Breast epithelium (tissue), 4 donors: Measurements from ENCODE around the gene TMEM242. TPM values are rescaled to one million over a fixed set of nuclear protein-coding genes. Genes with fewer than 3 reads are reported as not detected.
A peak's percentile ranks its signal among the peaks of the same experiment; 100 is the strongest.

Experiments
- DNase-seq, 2 donors: peaks; one replicate each; pipeline ENCODE4 v3.0.0-alpha.2; 2019; ENCODE audit warnings: low spot score in 2 of 2
- H3K27ac ChIP-seq, 2 donors: fragments of 200-600 bp; sonication (generic) in 1 of 2; one replicate each; pipeline ENCODE4 v1.5.1; 2016 to 2019; ENCODE audit warnings: mild to moderate bottlenecking in 1 of 2
- H3K27me3 ChIP-seq, 2 donors: fragments of 200-600 bp; sonication (generic) in 1 of 2; one replicate each; pipeline versions ENCODE4 v1.5.1 to v1.6.0; 2017 to 2019; ENCODE audit warnings: control low read depth in 1 of 2, mild to moderate bottlenecking in 1 of 2
- H3K36me3 ChIP-seq: fragments of 200-600 bp; one replicate; pipeline ENCODE4 v1.5.1; 2019
- H3K4me1 ChIP-seq, 2 donors: fragments of 200-600 bp; sonication (generic); one replicate each; pipeline ENCODE4 v1.5.1; 2016 to 2019; ENCODE audit warnings: control low read depth in 1 of 2
- H3K4me3 ChIP-seq, 3 donors: fragments of 200-600 bp; sonication (generic); 1 replicate in 2 of 3; 2 replicates in 1 of 3; pipeline ENCODE4 v1.5.1; 2016 to 2019; ENCODE audit warnings: mild to moderate bottlenecking in 3 of 3, moderate library complexity in 2 of 3
- H3K9me3 ChIP-seq, 2 donors: fragments of 200-600 bp; sonication (generic) in 1 of 2; one replicate each; pipeline ENCODE4 v1.5.1; 2016 to 2019; ENCODE audit warnings: control low read depth in 1 of 2
- CTCF ChIP-seq, 3 donors: fragments of 450-650 bp; IDR thresholded peaks; one replicate each; pipeline ENCODE4 v1.5.1; 2016 to 2017; ENCODE audit warnings: antibody characterized with exemption in 3 of 3, mild to moderate bottlenecking in 3 of 3, moderate library complexity in 3 of 3
- POLR2A ChIP-seq: fragments of 450-650 bp; IDR thresholded peaks from one replicate; pipeline ENCODE4 v1.6.1; 2016; ENCODE audit warnings: antibody characterized with exemption, mild to moderate bottlenecking, moderate library complexity
- POLR2AphosphoS5 ChIP-seq, 3 donors: sonication (generic); formaldehyde crosslinking; IDR thresholded peaks; one replicate each; pipeline ENCODE4 v1.6.1; 2017; ENCODE audit warnings: antibody characterized with exemption in 3 of 3
- intact Hi-C: fragments of 100-400 bp; cut with DNase I; formaldehyde crosslinking; loops from one replicate; pipeline ENCODE4 v1.15.1; 2023; ENCODE audit warnings: low total_unique reads
- total RNA-seq, 3 donors: library from RNA; depleted of rRNA; stranded (reverse); fragments of >200 nt; gene quantifications; one replicate each; pipeline ENCODE4 v1.1.0, GENCODE V29; 2016

The TMEM242 gene
- total RNA-seq, 3 donors from 2014 or later: 5.3 to 7.9 (median 7.3) TPM

GRCh38 chr6:157333956-157334355 is 10.6 kb upstream of the TMEM242 start:
- intact Hi-C loops: no loop called here
- H3K9me3 ChIP-seq: no peaks in the 10 kb centered on the region

GRCh38 chr6:157333537-157333936 is 10.2 kb upstream of the TMEM242 start:
- H3K36me3 ChIP-seq: no peaks in the 10 kb centered on the region
- intact Hi-C loops: no loop called here
- TF ChIP-seq CTCF (IDR thresholded peaks at IDR 0.05): no peak
- TF ChIP-seq POLR2AphosphoS5 (IDR thresholded peaks at IDR 0.05): no peak
- TF ChIP-seq POLR2A: no peak
- H3K4me1 ChIP-seq: no peaks in the 10 kb centered on the region
- H3K9me3 ChIP-seq: no peaks in the 10 kb centered on the region
- H3K27ac ChIP-seq: peak overlapping the region in 1 of 2 donors; percentile 48
- no peak for DNase-seq
- no peak overlapping the region for H3K4me3 ChIP-seq
- H3K27me3 ChIP-seq: peaks cover 0 to 2% of the 10 kb centered on the region in 2 donors

More at GRCh38 chr6:157333956-157334355, 10.6 kb upstream of the TMEM242 start:
- Histone ChIP-seq H3K27ac (peak overlapping the region in 1 of 2 donors; percentile 48), H3K4me3 (no peak overlapping the region), H3K36me3 (no peaks in the 10 kb centered on the region), H3K4me1 (no peaks in the 10 kb centered on the region), H3K27me3 (peaks cover 0 to 2% of the 10 kb centered on the region in 2 donors)
- TF ChIP-seq POLR2A (no peak), CTCF (IDR thresholded peaks at IDR 0.05) (no peak), POLR2AphosphoS5 (IDR thresholded peaks at IDR 0.05) (no peak)
- DNase-seq: no peak

GRCh38 chr6:157332813-157333212 is 9.5 kb upstream of the TMEM242 start:
- Histone ChIP-seq H3K4me3 (no peak overlapping the region), H3K4me1 (no peaks in the 10 kb centered on the region), H3K27me3 (peaks cover 0 to 2% of the 10 kb centered on the region in 2 donors), H3K36me3 (no peaks in the 10 kb centered on the region), H3K27ac (no peak overlapping the region), H3K9me3 (no peaks in the 10 kb centered on the region)
- no peak for TF ChIP-seq POLR2AphosphoS5 (IDR thresholded peaks at IDR 0.05)
- TF ChIP-seq CTCF (IDR thresholded peaks at IDR 0.05): no peak
- no peak for TF ChIP-seq POLR2A
- DNase-seq: no peak
- intact Hi-C loops: no loop called here

- TF ChIP-seq POLR2AphosphoS5 (IDR thresholded peaks at IDR 0.05): no peak
- TF ChIP-seq POLR2A: no peak
- no peak for TF ChIP-seq CTCF (IDR thresholded peaks at IDR 0.05)
- H3K27ac ChIP-seq: no peak overlapping the region
- H3K4me3 ChIP-seq: no peak overlapping the region
- no peak for DNase-seq
- intact Hi-C loops: no loop called here
- peaks cover 0 to 2% of the 10 kb centered on the region in 2 donors for H3K27me3 ChIP-seq
- H3K4me1 ChIP-seq: no peaks in the 10 kb centered on the region
- no peaks in the 10 kb centered on the region for H3K36me3 ChIP-seq
- H3K9me3 ChIP-seq: no peaks in the 10 kb centered on the region
Measured at GRCh38 chr6:157330831-157331230, 7.5 kb upstream of the TMEM242 start.

GRCh38 chr6:157329829-157330228 is 6.5 kb upstream of the TMEM242 start:
- intact Hi-C loops: no loop called here
- Histone ChIP-seq H3K4me3 (no peak overlapping the region), H3K27ac (peak overlapping the region; percentile 15 to 40), H3K4me1 (no peaks in the 10 kb centered on the region), H3K27me3 (peaks cover 0 to 2% of the 10 kb centered on the region in 2 donors), H3K9me3 (no peaks in the 10 kb centered on the region), H3K36me3 (no peaks in the 10 kb centered on the region)
- no peak for TF ChIP-seq POLR2A
- no peak for TF ChIP-seq CTCF (IDR thresholded peaks at IDR 0.05)
- DNase-seq: no peak
